ENCODE results near the gene FLOT1. TPM values are rescaled to one million over a fixed set of nuclear protein-coding genes. Genes with fewer than 3 reads are reported as not detected.

Gene FLOT1
- total and polyA plus RNA-seq, 2 of the 13 experiments (the other 11 are each of a cell fraction or from before 2014, with no cell fraction given), result 82.3 to 130 TPM

DNA sequence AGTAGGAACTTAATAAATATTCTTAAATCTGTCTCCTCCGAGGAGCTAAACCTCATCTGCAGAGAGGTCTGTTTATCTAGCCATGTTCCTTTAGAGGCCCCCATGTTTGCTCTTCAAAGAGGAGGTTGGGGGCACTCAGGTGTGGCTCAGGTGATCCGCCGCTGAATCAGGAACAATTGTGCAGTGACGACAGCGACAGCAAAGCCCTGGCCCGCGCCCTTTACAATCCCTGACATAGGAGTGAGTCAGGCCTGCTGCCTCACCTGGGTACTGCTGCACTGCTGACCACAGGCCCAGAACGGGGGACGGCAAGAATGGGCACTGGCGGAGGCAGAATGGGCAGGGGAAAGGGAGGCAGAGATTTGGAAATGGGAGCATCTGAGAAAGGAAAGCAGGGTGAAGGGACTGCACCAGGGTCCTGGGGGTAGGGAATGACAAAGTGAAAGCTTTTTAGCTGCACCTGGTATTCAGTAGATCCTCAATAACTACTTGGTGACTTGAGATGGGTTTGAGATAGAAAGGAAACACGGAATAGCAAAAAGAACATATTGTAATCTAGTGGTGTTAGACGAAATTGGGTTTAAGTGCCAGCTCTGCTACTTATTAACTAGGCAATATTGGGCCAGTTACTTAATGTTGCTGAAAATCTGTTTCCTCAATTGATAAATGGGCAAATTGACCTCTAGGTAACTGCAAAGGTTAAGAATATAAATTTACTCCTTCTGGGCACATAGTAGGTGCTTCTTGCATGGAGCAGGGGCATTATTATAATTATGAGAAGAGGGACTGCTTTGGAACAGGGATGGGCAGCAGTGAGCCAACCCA lies 7.3 kb upstream of the FLOT1 start (continued):
- TF ChIP-seq ZHX1 (CRISPR knock-in tag; IDR thresholded peaks at IDR 0.05; ENCODE audit: low read depth), result no peak
- TF ChIP-seq TBX2 (CRISPR knock-in tag; IDR thresholded peaks at IDR 0.05; ENCODE audit: borderline replicate concordance), result peak; percentile 52
- no peak for TF ChIP-seq RBM22 (optimal IDR thresholded peaks at IDR 0.05; ENCODE audit: low read length)
- no peak for TF ChIP-seq ATRX (CRISPR knock-in tag; IDR thresholded peaks at IDR 0.05; ENCODE audit: borderline replicate concordance)
- 0 out of 2 replicates have a peak, but pooled peaks have one; percentile 36 for TF ChIP-seq ARNT2 (CRISPR knock-in tag; IDR thresholded peaks at IDR 0.05; ENCODE audit: low read depth)
- no peak for TF ChIP-seq ADNP (CRISPR knock-in tag; IDR thresholded peaks at IDR 0.05)
- TF ChIP-seq ZSCAN30 (CRISPR knock-in tag; IDR thresholded peaks at IDR 0.05), result no peak
- TF ChIP-seq, protein P1, sequence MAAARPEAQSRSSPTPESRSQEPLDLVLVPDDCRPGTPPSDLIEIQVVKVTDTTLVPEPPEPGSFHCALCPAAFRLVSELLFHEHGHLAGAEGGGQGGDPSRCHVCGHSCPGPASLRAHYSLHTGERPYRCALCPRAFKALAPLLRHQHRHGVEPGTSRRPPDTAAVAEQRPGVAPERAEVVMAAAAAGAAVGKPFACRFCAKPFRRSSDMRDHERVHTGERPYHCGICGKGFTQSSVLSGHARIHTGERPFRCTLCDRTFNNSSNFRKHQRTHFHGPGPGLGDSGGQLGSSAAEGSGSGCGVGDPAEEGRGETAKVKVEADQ (CRISPR knock-in tag; IDR thresholded peaks at IDR 0.05; ENCODE audit: borderline replicate concordance), result 0 out of 2 replicates have a peak, but pooled peaks have one; percentile 40
- TF ChIP-seq, protein P2, sequence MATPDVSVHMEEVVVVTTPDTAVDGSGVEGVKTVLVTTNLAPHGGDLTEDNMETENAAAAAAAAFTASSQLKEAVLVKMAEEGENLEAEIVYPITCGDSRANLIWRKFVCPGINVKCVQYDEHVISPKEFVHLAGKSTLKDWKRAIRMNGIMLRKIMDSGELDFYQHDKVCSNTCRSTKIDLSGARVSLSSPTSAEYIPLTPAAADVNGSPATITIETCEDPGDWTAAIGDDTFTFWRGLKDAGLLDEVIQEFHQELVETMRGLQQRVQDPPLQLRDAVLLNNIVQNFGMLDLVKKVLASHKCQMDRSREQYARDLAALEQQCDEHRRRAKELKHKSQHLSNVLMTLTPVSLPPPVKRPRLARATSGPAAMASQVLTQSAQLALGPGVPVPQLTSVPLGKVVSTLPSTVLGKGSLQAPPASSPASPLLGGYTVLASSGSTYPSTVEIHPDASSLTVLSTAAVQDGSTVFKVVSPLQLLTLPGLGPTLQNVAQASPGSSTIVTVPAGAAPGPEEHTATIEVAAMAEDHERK (CRISPR knock-in tag; IDR thresholded peaks at IDR 0.05; ENCODE audit: low read depth), result no peak
- no peak for TF ChIP-seq ZNF10 (CRISPR knock-in tag; IDR thresholded peaks at IDR 0.05; ENCODE audit: borderline replicate concordance, low read depth)
- no peak for TF ChIP-seq ZSCAN9 (CRISPR knock-in tag; IDR thresholded peaks at IDR 0.05; ENCODE audit: borderline replicate concordance)
- TF ChIP-seq CENPBD1 (CRISPR knock-in tag; IDR thresholded peaks at IDR 0.05; ENCODE audit: borderline replicate concordance, low read depth), result no peak
- no peak for TF ChIP-seq HCFC1 (IDR thresholded peaks at IDR 0.05; ENCODE audit: low read depth, low read length)
- no peak for TF ChIP-seq ZNF253 (CRISPR knock-in tag; IDR thresholded peaks at IDR 0.05; ENCODE audit: borderline replicate concordance)
- TF ChIP-seq U2AF2 (IDR thresholded peaks at IDR 0.05; ENCODE audit: low read depth, low read length), result no peak
- no peak for TF ChIP-seq AKAP8 (CRISPR knock-in tag; IDR thresholded peaks at IDR 0.05)
- peak; percentile 94 for TF ChIP-seq ZEB1 (IDR thresholded peaks at IDR 0.05; ENCODE audit: insufficient replicate concordance, low read depth)
- TF ChIP-seq ZNF768 (CRISPR knock-in tag; IDR thresholded peaks at IDR 0.05), result peak; percentile 33; the same call in 1 of the 2 replicates
- no peak for TF ChIP-seq SETDB1 (CRISPR knock-in tag; IDR thresholded peaks at IDR 0.05; ENCODE audit: borderline replicate concordance)
- no peak; the same call in 1 of the 2 replicates for TF ChIP-seq BCL6 (CRISPR knock-in tag; IDR thresholded peaks at IDR 0.05)
- TF ChIP-seq, protein P3, sequence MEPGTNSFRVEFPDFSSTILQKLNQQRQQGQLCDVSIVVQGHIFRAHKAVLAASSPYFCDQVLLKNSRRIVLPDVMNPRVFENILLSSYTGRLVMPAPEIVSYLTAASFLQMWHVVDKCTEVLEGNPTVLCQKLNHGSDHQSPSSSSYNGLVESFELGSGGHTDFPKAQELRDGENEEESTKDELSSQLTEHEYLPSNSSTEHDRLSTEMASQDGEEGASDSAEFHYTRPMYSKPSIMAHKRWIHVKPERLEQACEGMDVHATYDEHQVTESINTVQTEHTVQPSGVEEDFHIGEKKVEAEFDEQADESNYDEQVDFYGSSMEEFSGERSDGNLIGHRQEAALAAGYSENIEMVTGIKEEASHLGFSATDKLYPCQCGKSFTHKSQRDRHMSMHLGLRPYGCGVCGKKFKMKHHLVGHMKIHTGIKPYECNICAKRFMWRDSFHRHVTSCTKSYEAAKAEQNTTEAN (CRISPR knock-in tag; conservative IDR thresholded peaks at IDR 0.05), result no peak
- TF ChIP-seq ZMYM4 (CRISPR knock-in tag; IDR thresholded peaks at IDR 0.05), result no peak
- TF ChIP-seq HMG20A (CRISPR knock-in tag; IDR thresholded peaks at IDR 0.05; ENCODE audit: borderline replicate concordance), result no peak
